Choroid plexus epithelial cell (primary cell): Measurements from ENCODE around the gene TMPRSS6.

Experiments
- DNase-seq: peaks from one replicate; pipeline ENCODE4 v3.0.0-alpha.2; 2010; ENCODE audit warnings: low read depth
- H3K4me3 ChIP-seq: 2 replicates; pipeline ENCODE4 v1.5.1; 2011; ENCODE audit warnings: low read depth, mild to moderate bottlenecking, control low read depth, low read length, moderate library complexity
- CTCF ChIP-seq: conservative IDR thresholded peaks from 2 replicates; pipeline ENCODE4 v1.5.1; 2011; ENCODE audit warnings: low read depth, mild to moderate bottlenecking, control low read depth, inconsistent platforms, low read length, moderate library complexity

Gene TMPRSS6

GRCh38 chr22:37146507-37147180 lies 37.1 kb upstream of the TMPRSS6 start:
- no peak for TF ChIP-seq CTCF
- no peak for DNase-seq
- H3K4me3 ChIP-seq: no peak overlapping the region

GRCh38 chr22:37146051-37146385 lies 36.5 kb upstream of the TMPRSS6 start:
- H3K4me3 ChIP-seq: no peak overlapping the region
- TF ChIP-seq CTCF: no peak
- no peak for DNase-seq

- TF ChIP-seq CTCF: no peak
- H3K4me3 ChIP-seq: no peak overlapping the region
- no peak for DNase-seq
Observed at GRCh38 chr22:37145180-37146050, 35.9 kb upstream of the TMPRSS6 start.

GRCh38 chr22:37144180-37144554 lies 34.7 kb upstream of the TMPRSS6 start:
- no peak for DNase-seq
- TF ChIP-seq CTCF: no peak
- no peak overlapping the region for H3K4me3 ChIP-seq

- no peak for DNase-seq
- TF ChIP-seq CTCF: no peak
- no peak overlapping the region for H3K4me3 ChIP-seq
Observed at GRCh38 chr22:37141971-37142370, 32.5 kb upstream of the TMPRSS6 start.

GRCh38 chr22:37141476-37141875 lies 32.0 kb upstream of the TMPRSS6 start:
- H3K4me3 ChIP-seq: no peak overlapping the region
- DNase-seq: no peak
- no peak for TF ChIP-seq CTCF
